Measurements from ENCODE around the gene GALT. TPM values are rescaled to one million over a fixed set of nuclear protein-coding genes. Genes with fewer than 3 reads are reported as not detected.

Gene GALT
- total and polyA plus RNA-seq, 2 of the 4 experiments (the other 2 are of a cell fraction) = 15.8 to 34.6 TPM

DNA sequence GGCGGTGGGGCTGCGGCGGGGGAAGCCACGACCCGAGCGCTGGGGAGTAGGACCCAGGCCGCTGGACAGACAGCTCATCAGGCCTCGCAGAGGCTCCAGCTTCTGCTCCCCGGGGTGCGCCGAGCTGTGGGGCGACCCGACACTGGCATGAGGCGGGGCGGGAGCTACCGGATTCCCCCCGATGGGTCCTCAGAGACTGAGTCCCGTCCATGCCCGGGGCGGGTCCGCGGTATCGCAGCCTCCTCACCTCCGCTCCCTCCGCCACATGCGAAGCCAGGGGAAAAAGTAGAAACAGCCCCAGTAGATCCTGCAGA lies 18.5 kb downstream of the GALT start:
- no TSS peak for BruUV-seq (replicated peaks)
- dilution Hi-C loops (cut with HindIII; ENCODE audit: low sequenced_read_pairs, unreplicated experiment) (no loop called here), intact Hi-C loops (cut with micrococcal nuclease) (no loop called here), in situ Hi-C loops (cut with MboI; ENCODE audit: low sequenced_read_pairs) (no loop called here)
- Histone ChIP-seq H3K14ac (replicated peaks; ENCODE audit: low read depth, low read length) (no peak overlapping the region), H2BK120ac (ENCODE audit: low read depth, low read length) (no peak overlapping the region), H4K8ac (ENCODE audit: low read depth in 2 of 2, low read length in 2 of 2) (peak overlapping the region in 1 of 2 experiments; percentile 80; a peak in 1 of 4 replicates), H3K4me2 (ENCODE audit: low read depth, low read length) (peak overlapping the region; percentile 73), H3K9me3 (ENCODE audit: control insufficient read depth, insufficient read depth, low read length) (no peaks in the 10 kb centered on the region), H2AK9ac (replicated peaks; ENCODE audit: low read depth, low read length, poor library complexity) (peak overlapping the region; percentile 89), H2BK5ac (ENCODE audit: low read depth, low read length, poor library complexity, severe bottlenecking) (peak overlapping the region; percentile 35), H2AK5ac (ENCODE audit: low read depth, low read length) (no peak overlapping the region), H3K23ac (ENCODE audit: low read depth, low read length) (peak overlapping the region; percentile 60; the same call in 1 of the 2 replicates), H2BK15ac (ENCODE audit: low read depth, low read length) (no peak overlapping the region), H3K18ac (ENCODE audit: low read depth, low read length) (no peak overlapping the region), H4K91ac (ENCODE audit: insufficient read depth, low read depth, low read length) (0 out of 2 replicates have a peak overlapping the region, but pooled peaks have one; percentile 27), H3K36me3 (ENCODE audit: control insufficient read depth, insufficient read depth, low read length) (peaks cover 3% of the 10 kb centered on the region), H3K9ac (ENCODE audit: low read depth, low read length) (peak overlapping the region; percentile 67), H3K56ac (ENCODE audit: extremely low read depth, insufficient read depth, low read length) (no peak overlapping the region), H4K20me1 (ENCODE audit: insufficient read depth, low read length) (peaks cover 9% of the 10 kb centered on the region), H2BK20ac (ENCODE audit: low read depth, low read length) (no peak overlapping the region), H2AFZ (replicated peaks; ENCODE audit: low read length, poor library complexity) (peak overlapping the region; percentile 96), H3K4me3 (ENCODE audit: insufficient read depth, low read depth, low read length) (peak overlapping the region; percentile 56), H3K9me1 (ENCODE audit: insufficient read depth, low read length) (peaks cover 12% of the 10 kb centered on the region), H3K79me1 (ENCODE audit: low read depth in 1 of 2, low read length in 2 of 2) (peaks cover 26 to 39% of the 10 kb centered on the region in 2 experiments), H3K4me1 (ENCODE audit: control insufficient read depth, insufficient read depth, low read length) (no peaks in the 10 kb centered on the region), H4K5ac (ENCODE audit: low read depth, low read length) (no peak overlapping the region), H3K27me3 (ENCODE audit: control insufficient read depth, insufficient read depth, low read length) (no peaks in the 10 kb centered on the region), H3K4ac (ENCODE audit: low read depth, low read length) (peak overlapping the region; percentile 74), H3K27ac (ENCODE audit: insufficient read depth, low read length) (peak overlapping the region; percentile 66)
- ATAC-seq (ENCODE audit: low read depth) (peak; percentile 7; the same call in 1 of the 2 replicates), DNase-seq (no peak)
- WGBS, 2 experiments (ENCODE audit: extremely low coverage in 2 of 2, insufficient read length in 1 of 2) = 0% methylated on average over 7 of the region's 26 CpGs; no CpG with 5 or more reads in 1 of the 2 experiments
- POLR2A ChIA-PET (ENCODE audit: unreplicated experiment) = no interaction called here
- CTCF ChIA-PET = interaction anchor here (0.5 to 2.4 kb wide), 4 partner anchors 12 to 47 kb away, joined by 3 to 7 read pairs (median 5); partner anchors contain the start of gene IL11RA
- TF ChIP-seq, protein P1, sequence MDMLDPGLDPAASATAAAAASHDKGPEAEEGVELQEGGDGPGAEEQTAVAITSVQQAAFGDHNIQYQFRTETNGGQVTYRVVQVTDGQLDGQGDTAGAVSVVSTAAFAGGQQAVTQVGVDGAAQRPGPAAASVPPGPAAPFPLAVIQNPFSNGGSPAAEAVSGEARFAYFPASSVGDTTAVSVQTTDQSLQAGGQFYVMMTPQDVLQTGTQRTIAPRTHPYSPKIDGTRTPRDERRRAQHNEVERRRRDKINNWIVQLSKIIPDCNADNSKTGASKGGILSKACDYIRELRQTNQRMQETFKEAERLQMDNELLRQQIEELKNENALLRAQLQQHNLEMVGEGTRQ (IDR thresholded peaks at IDR 0.05; ENCODE audit: low read depth, low read length) = no peak
- TF ChIP-seq RCOR1 (IDR thresholded peaks at IDR 0.05; ENCODE audit: insufficient replicate concordance, low read length) (no peak), RAD21 (IDR thresholded peaks at IDR 0.05; ENCODE audit: low read length) (no peak), NFE2L2 (IDR thresholded peaks at IDR 0.05; ENCODE audit: low read depth, low read length) (no peak), SMC3 (IDR thresholded peaks at IDR 0.05; ENCODE audit: low read depth, low read length) (no peak), POLR2A (IDR thresholded peaks at IDR 0.05; ENCODE audit: low read depth, low read length) (no peak), MXI1 (IDR thresholded peaks at IDR 0.05; ENCODE audit: borderline replicate concordance, low read depth, low read length) (no peak)
- TF ChIP-seq, protein P2, sequence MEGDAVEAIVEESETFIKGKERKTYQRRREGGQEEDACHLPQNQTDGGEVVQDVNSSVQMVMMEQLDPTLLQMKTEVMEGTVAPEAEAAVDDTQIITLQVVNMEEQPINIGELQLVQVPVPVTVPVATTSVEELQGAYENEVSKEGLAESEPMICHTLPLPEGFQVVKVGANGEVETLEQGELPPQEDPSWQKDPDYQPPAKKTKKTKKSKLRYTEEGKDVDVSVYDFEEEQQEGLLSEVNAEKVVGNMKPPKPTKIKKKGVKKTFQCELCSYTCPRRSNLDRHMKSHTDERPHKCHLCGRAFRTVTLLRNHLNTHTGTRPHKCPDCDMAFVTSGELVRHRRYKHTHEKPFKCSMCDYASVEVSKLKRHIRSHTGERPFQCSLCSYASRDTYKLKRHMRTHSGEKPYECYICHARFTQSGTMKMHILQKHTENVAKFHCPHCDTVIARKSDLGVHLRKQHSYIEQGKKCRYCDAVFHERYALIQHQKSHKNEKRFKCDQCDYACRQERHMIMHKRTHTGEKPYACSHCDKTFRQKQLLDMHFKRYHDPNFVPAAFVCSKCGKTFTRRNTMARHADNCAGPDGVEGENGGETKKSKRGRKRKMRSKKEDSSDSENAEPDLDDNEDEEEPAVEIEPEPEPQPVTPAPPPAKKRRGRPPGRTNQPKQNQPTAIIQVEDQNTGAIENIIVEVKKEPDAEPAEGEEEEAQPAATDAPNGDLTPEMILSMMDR (conservative IDR thresholded peaks at IDR 0.05; ENCODE audit: low read depth, low read length) = no peak
